HL-60 (cell line): ENCODE data around the gene PPP1R7.

Experiments
- DNase-seq, 2 experiments: peaks; one replicate each; pipeline ENCODE4 v3.0.0-alpha.2; 2010 to 2020; ENCODE audit warnings: low read depth in 1 of 2, low spot score in 1 of 2
- H3K27ac ChIP-seq: fragments of 250-450 bp; sonication (Bioruptor Pico); replicated peaks from 2 replicates; pipeline ENCODE4 v1.5.1; 2020; ENCODE audit warnings: mild to moderate bottlenecking, moderate library complexity
- H3K27me3 ChIP-seq: fragments of 250-450 bp; sonication (Bioruptor Pico); 2 replicates; pipeline ENCODE4 v1.5.1; 2021; ENCODE audit warnings: mild to moderate bottlenecking, moderate library complexity; ENCODE audit not compliant: insufficient read depth, poor library complexity, severe bottlenecking
- H3K4me3 ChIP-seq: replicated peaks from 2 replicates; pipeline ENCODE4 v1.5.1; 2011; ENCODE audit warnings: mild to moderate bottlenecking, control low read depth, low read length; ENCODE audit not compliant: insufficient read depth
- CTCF ChIP-seq: IDR thresholded peaks from one replicate; pipeline ENCODE4 v1.5.1; 2011; ENCODE audit warnings: low read length, control low read depth, inconsistent platforms; ENCODE audit not compliant: insufficient read depth
- GABPA ChIP-seq: IDR thresholded peaks from 2 replicates; pipeline ENCODE4 v1.6.1; 2012; ENCODE audit warnings: low read depth
- POLR2AphosphoS5 ChIP-seq: IDR thresholded peaks from 2 replicates; pipeline ENCODE4 v1.6.1; 2012; ENCODE audit warnings: low read depth
- REST ChIP-seq: IDR thresholded peaks from 2 replicates; pipeline ENCODE4 v1.6.1; 2012; ENCODE audit warnings: low read depth; ENCODE audit not compliant: insufficient replicate concordance
- SPI1 ChIP-seq: IDR thresholded peaks from 2 replicates; pipeline ENCODE4 v1.6.1; 2012; ENCODE audit warnings: low read depth, mild to moderate bottlenecking, borderline replicate concordance

PPP1R7 gene

GRCh38 chr2:241180495-241180894 is 30.2 kb downstream of the PPP1R7 start:
- Histone ChIP-seq H3K27ac (no peak overlapping the region), H3K4me3 (no peak overlapping the region), H3K27me3 (no peaks in the 10 kb centered on the region)
- no peak for TF ChIP-seq SPI1
- TF ChIP-seq GABPA: no peak
- TF ChIP-seq CTCF: no peak
- TF ChIP-seq POLR2AphosphoS5: no peak
- no peak for TF ChIP-seq REST
- no peak for DNase-seq

GRCh38 chr2:241182126-241182525 is 31.9 kb downstream of the PPP1R7 start:
- Histone ChIP-seq H3K27ac (no peak overlapping the region), H3K27me3 (no peaks in the 10 kb centered on the region), H3K4me3 (no peak overlapping the region)
- DNase-seq: no peak
- TF ChIP-seq REST (no peak), GABPA (no peak), SPI1 (no peak), CTCF (no peak), POLR2AphosphoS5 (no peak)

- H3K4me3 ChIP-seq: no peak overlapping the region
- no peak for DNase-seq
- H3K27me3 ChIP-seq: no peaks in the 10 kb centered on the region
- TF ChIP-seq REST (no peak), GABPA (no peak), CTCF (no peak), SPI1 (no peak)
- no peak overlapping the region for H3K27ac ChIP-seq
Measured at GRCh38 chr2:241182531-241183133, 32.4 kb downstream of the PPP1R7 start.
